HG02588 (cell line): ENCODE data around the gene TMEM208.
A peak's percentile ranks its signal among the peaks of the same experiment; 100 is the strongest.

Source experiments
- ATAC-seq: cut with Tn5 transposase; IDR thresholded peaks from one replicate; pipeline ENCODE4 v1.9.1; 2021; ENCODE audit warnings: mild to moderate bottlenecking, moderate library complexity; ENCODE audit not compliant: unreplicated experiment

Gene TMEM208

DNA sequence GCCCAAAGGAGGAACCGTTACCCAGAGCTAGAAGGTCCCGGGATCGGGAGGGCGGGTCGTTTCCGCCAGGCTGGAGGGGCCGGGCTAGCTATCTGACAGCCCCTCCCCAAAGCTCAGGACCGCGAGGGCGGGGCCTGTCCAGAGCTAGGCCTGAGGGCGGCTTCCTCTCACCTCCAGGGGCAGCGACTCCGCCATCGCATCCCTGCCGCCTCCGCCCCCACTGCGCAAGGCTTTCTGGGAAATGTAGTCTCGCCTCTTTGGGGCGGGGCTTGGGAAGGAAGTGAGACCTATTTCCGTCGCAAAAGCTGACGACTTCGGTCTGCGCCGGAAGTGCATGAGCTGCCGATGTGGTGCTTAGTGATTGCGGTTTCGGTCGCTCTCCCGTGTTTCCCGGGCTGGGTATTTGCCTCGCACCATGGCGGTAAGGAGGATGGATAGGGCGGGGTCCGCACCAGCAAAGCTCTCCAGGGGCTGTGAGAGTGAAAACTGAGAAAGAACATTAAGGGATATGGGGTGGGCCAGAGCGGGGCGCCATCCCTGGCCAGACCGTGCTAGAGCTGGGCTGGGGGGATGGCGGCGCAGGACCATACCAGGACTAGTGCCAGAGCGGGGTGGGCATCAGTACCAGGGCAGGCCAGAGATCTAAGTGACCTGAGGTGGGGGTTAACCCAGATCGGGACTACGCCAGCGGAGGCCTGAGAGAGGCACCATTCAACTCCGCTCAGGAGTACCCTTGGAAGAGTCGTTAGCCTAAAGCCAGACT is at the start of gene TMEM208:
TSS of gene TMEM208 (plus strand) at position 327 of the 763 bp plus-strand sequence. CDS start at position 416, 89 bp downstream.
- ATAC-seq = peak; percentile 89

DNA sequence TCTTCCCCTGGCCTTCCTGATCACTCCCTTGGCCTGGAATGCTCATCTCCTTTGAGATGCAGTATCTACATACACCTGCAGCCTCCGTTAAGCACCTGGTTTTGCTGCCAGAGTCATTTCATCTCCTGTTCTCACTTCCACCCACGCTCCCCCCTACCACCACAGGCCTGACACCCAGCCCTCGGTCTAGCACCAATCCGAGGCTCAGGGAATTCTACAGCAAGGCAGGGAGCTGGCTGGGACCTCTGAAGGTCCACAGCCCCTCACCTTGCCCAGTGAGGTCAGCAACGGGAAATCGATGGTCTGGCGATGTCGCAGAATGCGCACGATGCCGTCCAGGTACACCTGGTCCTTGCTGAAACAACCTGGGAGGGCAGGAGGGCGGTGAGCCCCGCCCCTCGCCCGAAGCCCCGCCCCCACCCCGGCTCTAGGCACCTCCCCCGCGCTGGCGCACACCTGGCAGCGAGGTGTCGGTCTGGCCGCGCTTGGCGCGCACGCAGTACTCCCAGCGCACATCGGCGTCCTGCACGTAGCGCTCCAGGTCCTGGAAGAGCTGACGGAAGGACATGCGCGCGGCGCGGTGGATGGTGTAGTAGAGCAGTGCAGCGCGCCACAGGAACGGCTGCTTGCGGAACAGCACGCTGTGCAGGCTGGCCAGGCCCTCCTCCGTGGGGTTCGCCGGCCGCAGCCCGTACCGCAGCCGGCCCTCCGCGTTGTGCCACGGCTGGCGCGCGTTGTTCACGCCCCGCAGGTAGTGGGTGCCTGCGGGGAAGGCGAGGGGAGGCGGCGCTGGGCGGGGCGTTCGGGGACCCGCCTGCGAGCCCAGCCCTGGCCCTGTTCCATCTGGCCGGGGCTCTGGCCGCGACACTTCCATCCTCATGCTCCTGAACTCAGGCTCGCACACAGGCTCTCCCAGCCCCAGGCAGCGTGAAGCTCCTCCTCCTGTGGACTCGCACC is 48.9 kb upstream of the TMEM208 start:
- no peak for ATAC-seq

DNA sequence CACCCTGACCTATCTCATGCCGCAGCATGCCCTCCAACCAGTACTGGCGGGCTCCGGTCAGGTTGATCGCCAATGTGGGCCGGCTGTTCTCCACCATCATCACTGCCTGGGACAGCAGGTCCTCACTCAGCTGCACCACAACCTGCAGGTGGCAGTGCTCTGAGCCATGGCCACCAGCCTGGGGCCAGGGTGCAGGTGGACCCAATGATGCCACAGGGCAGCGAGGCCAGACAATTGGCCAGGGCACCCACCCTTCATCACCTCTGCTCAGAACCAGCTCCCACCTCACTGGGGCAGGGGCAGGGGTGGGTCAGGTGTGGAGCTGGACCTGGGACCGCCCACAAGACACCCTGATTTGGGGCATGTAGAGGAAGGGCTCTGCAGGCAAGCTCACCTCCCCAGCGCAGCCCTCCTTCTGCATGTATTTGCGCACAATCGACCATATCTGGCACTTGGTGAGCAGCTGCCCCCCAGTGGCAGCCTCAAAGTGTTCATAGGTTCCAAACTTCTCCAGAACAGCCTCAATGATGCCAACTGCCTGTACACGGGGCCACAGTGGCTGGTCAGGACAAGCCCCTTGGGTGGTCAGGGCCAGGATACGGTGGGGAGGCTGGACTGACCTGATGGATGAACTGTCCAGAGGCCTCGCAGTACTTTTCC is 47.4 kb upstream of the TMEM208 start:
- no peak for ATAC-seq

DNA sequence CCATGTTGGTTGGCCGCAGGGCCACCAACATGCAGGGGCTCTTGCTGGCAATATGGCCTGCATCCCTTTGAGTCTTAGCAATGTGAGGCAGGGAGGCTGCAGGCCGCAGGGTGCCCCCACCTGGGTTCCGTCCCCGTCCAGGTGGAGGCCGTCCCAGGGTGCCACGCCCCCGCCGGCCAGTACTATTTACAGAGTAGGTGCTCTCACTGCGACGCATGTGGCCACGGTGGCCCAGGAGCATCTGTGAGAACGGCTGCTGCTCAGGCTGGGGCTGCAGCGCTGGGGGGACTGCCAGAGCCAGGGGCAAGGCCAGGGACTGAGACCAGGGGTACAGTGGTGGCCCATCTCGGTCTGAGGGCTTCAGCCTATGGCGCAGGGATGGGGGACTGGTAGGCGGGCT is 46.8 kb upstream of the TMEM208 start:
- no peak for ATAC-seq

DNA sequence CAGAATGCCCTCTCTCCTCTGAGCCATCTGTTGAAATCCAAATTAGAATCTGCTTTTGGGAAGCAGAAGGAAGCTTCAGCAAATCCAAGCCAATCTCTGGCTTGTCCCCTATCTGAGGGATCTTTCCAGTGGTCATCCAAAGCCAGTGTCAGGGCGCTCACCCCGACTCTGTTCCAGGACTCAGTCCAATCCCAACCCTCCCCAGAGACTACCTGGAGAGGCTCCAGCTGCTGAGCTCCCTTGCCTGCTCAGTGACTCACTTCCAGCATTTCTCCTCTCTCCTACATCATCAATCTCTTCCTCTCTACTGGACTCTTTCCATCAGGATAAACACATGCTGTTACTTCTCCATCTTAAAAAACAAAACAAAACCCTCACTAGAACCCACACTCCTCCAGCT is 45.6 kb upstream of the TMEM208 start:
- ATAC-seq = no peak

DNA sequence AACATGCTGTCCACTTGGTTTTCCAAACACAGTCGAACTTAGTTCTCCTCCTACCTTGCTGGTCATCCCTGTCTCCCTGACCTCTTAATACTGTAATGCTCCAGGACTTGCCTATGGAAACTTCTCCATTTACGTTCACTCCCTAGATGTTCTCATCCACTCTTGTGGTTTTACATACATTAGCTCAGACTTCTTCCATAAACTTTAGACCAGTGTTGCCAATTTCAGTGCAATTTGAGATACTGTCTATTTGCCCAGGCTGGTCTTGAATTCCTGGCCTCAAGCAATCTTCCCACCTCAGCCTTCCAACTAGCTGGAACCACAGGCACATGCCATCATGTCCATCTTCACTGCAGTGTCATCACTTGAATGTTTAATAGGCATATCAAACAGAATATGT is 44.6 kb upstream of the TMEM208 start:
- no peak for ATAC-seq

DNA sequence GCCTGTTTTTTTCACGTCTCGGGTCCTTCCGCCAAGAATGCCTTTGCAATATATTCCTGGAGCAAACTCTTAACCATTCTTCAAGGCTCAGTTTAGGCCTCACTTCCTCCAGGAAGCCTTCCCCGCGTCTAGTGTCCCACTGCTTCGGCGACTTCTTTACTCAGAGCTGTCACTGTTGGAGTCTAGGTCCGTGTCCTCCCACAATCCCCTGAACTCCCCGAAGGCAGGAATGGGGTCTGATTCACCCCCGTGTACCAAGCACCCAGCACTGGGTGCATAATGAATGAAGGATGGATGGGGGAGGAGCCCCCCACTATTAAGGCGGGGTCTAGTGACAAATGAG is 43.7 kb upstream of the TMEM208 start:
- no peak for ATAC-seq

DNA sequence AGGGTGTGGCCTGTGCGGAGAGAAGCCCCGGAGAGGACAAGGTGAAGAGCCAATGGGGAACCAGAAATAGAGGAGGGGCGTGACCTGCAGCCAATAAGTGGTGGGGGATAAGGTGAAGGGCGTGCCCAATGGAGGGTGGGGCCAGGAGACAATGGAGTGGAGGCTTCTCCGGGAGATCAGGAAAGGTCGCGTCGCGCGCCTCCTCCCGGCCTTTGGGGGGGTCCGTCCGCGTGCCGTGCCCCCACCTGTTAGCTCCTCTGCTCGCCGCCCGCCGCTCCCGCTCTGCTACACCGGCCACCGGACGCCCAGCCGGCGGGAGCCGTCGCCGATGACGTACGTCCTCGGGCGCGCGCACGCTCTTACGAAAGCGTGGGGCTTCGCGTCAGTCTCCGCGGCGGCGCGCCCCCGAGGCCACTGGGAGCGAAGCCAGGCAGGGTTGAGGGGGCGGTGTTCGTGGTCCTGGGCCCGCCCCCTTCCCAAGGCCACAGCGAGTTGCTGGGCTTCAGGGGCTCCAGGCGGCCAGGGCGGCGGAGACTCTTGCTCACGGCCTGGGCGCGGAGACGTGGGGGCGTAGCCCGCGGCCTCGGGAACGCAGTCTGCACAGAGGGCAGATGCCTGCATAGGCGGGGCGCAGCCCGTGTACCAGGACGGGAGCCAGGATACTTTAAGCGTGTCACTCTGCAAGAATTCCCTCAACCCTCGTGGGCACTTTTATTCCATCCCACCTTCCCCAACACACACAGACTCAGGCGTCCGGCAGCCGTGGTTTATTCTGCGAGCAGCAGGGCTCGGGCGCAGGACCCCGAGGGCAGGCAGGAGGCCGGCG is 43.1 kb upstream of the TMEM208 start, which contains the start of gene MATCAP1:
TSS of gene MATCAP1 (minus strand) at position 337 of the 826 bp plus-strand sequence. CDS start 3,353 bp downstream, outside the sequence.
- peak; percentile 90 for ATAC-seq

DNA sequence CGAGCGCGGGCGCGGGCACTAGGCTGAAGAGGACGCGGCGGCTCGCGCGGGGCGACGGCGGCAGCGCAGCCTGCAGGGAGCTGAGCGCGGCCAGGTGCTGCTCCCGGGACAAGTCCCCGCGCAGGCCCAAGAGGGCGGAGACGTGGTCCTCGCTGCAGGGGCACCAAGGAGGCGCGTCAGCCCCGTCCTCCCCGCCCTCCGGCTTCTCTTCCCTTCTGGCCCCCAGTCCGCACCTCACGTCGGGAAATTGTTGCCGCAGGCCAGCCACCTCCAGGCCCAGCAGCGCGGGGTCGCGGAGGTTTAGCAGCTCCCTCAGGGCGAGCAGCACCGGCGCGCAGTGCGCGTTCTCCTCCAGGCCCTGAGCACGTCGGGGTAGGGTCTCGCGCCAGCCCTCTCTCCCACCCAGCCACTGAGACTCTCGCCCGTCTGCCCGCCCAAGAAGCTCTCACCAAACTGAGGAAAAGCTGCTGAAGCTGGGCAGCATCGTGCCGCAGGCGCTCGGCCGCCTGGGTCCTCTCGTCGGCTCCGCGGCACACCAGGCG is 42.4 kb upstream of the TMEM208 start:
- peak; percentile 4 for ATAC-seq

DNA sequence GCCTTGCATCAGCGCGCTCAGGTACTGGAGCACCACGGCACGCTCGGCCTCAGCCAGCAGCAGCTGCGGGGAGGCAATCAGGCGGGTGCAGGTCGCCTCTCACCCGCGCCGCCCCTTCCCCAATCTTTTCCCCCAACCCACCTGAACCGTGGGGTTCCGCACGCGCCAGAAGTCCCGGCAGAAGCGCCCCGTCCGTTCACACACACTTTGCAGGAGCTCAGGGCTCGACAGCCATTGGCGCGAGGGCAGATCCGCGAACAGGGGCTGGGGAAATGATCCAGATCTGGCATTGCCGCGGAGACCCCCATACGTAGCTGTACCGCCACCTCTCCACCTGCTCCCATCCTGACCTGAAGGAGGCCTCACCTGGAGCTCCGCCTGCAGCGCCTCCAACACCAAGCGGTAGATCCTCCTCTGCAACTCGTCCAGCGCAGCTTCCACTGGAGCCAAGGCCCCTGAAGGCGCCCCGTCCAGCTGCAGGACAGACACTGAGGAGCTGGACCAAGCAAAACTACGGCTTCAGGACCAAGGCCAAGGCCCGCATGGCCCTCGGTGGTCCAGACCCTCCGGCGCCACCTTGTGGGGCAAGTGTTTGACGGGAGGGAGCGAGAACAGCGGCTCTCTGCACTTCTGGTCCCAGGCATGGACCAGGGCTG is 41.8 kb upstream of the TMEM208 start:
- no peak for ATAC-seq

DNA sequence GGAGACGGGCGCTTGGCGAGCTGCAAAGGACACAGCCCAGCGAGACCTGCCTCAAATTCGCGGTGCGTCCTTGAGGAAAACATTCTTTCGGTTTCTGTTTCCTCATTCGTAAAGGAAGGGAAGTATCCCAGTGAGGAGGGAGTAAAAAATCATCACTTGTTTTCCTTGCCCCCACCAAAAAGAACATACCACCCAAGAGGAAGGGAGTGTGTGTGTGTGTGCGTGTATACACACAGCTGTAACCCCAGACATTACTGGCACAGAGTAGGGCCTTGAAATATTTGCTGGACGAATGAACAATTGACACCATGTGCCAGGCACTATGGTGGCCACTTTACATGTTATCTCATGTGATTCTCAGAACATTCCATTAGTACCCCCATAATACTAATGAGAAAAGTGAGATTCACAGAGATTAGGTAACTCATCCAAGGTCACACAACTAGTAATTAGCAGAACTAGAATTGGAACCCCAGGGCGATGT is 41.2 kb upstream of the TMEM208 start:
- no peak for ATAC-seq

DNA sequence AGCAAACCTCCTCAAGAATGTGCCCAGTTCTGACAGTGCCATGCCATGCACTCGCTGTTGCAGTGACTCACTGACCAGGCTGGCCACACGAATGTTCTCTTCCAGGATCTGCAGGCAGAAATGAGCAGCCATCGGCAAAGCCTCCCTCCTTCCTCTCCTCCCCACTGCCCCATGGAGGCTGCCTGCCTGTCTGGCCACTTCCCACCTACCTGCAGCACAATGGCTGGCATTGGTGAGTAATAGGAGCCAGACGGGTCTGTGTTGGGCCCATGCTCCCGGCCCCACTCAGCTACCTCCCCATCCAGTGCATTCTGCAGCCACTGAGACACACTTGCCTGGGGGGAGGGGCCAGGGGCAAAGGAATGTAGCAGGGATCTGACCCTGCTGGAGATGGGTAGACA is 40.4 kb upstream of the TMEM208 start:
- no peak for ATAC-seq

DNA sequence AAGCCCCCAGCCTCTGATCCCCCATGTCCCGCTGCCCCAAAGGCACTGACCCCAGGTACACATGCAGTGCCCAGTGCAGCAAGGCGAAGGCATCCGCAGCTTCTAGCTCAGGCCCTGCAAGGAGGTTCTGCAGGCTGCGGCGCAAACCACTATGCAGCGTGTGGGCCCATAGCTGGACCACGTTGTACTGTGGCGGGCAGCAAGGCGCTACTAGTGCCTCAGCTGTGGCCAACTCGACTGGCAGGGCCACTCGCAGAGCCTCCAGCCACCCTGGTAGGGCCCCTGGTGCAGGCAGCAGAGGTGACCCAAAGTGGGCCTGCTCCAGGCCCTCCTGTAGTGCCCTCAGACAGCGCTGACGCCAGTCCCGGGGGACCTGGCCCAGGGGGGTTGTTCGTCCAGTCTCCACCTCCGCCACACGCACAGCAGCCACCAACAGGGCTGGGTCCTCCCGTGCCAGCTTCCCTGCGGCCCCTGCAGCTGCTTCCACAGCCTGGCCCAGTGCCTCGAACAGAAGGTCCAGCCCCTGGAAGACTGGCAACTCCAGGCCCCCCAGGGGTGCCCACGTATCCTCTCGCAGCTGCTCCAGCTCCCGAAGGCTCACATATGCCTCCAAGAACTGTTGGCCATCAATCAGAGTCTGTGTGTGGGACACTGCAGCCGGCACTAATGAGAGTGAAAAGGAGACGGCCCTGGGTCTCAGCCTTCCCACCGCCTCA is 39.6 kb upstream of the TMEM208 start:
- ATAC-seq = no peak

DNA sequence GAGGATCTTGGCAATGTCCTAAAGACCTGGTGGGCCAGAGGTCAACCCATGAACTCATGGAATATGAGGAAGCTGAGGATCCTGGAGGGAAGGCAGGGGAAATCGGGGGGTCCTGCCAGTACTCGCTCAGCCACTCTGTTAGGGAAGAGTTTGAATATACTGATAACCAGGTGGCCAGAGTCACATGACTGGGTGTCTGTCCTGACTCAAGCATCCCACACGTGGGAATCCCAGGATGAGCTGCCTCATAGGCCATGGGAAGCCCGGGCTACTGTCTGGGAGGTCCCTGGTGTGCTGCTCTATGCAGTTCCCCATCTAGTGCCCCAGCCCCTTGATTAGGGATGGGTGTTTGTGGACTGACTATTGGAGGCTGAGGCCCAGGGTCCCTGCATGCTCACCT is 38.6 kb upstream of the TMEM208 start:
- ATAC-seq = no peak

DNA sequence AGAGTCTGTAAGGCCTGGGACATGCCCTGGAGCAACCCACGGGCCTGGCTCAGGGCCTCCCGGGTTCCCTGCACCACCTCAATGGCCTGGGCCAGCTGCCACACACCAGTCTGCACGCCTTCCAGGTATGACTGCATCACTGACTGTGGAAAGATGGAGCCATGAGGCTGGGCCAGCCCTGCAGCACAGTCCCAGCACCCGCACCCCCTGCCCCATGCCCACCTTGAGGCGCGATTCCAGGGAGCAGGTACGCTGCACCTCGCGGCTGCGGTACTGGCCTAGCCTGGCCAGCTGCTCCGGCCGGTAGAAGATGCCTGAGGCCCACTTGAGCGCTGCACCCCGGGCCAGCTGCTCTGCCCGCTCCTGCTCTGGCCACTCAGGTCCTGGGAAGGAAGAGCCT is 38.1 kb upstream of the TMEM208 start:
- no peak for ATAC-seq

DNA sequence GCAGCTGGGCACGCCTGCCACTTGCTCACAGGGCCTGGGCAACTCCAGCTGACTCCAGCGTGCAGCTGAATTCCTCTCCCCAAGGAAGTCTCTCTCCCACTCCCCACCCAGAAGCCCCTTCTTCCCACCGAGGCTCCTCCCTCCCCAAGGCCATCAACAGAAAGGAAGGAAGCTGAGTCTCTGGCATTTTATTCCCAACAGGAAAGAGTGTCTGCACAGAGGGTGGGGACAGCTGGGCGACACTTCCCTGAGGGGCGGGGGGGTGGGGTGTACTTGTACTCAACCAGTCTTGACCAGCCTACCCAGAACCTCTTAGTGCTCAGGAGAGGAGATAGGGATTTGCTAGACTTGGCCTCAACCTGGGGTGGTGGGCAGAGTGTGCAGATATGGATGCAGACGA is 36.9 kb upstream of the TMEM208 start, which contains the start of gene EXOC3L1:
TSS of gene EXOC3L1 (minus strand) at position 96 of the 400 bp plus-strand sequence. CDS start 460 bp downstream, outside the sequence.
- ATAC-seq = no peak

DNA sequence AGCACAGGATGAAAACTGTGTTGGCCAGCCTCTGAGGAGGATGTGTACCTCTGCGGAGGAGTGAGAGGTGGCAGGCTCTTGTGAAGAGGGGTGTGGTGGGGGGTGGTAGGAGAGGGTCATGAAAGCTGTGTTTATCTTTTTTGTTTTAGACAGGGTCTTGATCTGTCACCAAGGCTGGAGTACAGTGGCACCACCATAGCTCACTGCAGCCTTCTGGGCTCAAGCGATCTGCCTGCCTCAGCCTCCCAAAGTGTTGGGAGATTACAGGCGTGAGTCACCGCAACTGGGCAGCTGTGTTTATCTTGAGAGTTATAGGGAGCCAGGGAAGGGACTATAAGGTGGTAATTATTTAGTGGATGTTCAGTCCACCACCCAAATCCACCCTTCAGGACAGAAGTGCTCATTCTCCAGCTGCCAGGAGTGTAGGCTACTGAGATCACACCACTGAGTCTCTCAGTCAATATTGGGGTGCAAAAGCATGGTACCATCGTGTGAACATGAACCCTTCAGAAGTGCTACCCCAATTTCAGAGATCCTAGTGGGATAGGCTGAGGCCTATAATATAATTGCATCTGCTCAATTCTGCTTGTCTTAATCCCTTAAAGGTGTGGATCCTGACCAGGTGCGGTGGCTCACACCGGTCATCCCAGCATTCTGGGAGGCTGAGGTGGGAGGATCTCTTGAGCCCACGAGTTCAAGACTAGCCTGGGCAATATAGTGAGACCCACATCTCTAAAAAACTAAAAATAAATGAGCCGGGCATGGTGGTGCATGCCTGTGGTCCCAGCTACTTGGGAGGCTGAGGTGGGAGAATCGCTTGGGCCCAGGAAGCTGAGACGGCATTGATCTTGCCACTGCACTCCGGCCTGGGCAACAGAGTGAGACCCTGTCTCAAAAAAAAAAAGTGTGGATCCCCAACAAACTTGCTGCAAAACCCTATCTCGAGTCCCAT is 36.2 kb upstream of the TMEM208 start:
- ATAC-seq = no peak
